H9 (cell line): Measurements from ENCODE around the gene MTARC1. TPM values are rescaled to one million over a fixed set of nuclear protein-coding genes. Genes with fewer than 3 reads are reported as not detected.

Experiments used
- DNase-seq: peaks from one replicate; pipeline ENCODE4 v3.0.0-alpha.2; 2017
- H2AFZ ChIP-seq: one replicate; pipeline ENCODE4 v1.6.1; 2013; ENCODE audit warnings: mild to moderate bottlenecking, low read length, control low read depth, moderate library complexity
- H2AK5ac ChIP-seq: 2 replicates; pipeline ENCODE4 v1.6.1; 2013; ENCODE audit warnings: low read length, control low read depth, mixed read lengths; ENCODE audit not compliant: insufficient read length
- H2BK120ac ChIP-seq: one replicate; pipeline ENCODE4 v1.6.1; 2013; ENCODE audit warnings: low read depth, mild to moderate bottlenecking, low read length, control low read depth, inconsistent platforms; ENCODE audit not compliant: poor library complexity, severe bottlenecking
- H2BK12ac ChIP-seq: 2 replicates; pipeline ENCODE4 v1.6.1; 2013; ENCODE audit warnings: low read length, control low read depth, mixed read lengths, low read depth; ENCODE audit not compliant: insufficient read length
- H2BK15ac ChIP-seq: 2 replicates; pipeline ENCODE4 v1.6.1; 2013; ENCODE audit warnings: low read depth, low read length, control low read depth
- H2BK20ac ChIP-seq: one replicate; pipeline ENCODE4 v1.6.1; 2013; ENCODE audit warnings: low read depth, mild to moderate bottlenecking, low read length, control low read depth, inconsistent platforms; ENCODE audit not compliant: poor library complexity, severe bottlenecking
- H2BK5ac ChIP-seq: 2 replicates; pipeline ENCODE4 v1.6.1; 2013; ENCODE audit warnings: low read length, control low read depth, mixed read lengths; ENCODE audit not compliant: insufficient read length
- H3K14ac ChIP-seq: 2 replicates; pipeline ENCODE4 v1.6.1; 2013; ENCODE audit warnings: low read length, control low read depth; ENCODE audit not compliant: insufficient read depth
- H3K18ac ChIP-seq: 2 replicates; pipeline ENCODE4 v1.6.1; 2013; ENCODE audit warnings: low read depth, mild to moderate bottlenecking, mixed read lengths, low read length, control low read depth; ENCODE audit not compliant: insufficient read length
- H3K23ac ChIP-seq: 2 replicates; pipeline ENCODE4 v1.6.1; 2013; ENCODE audit warnings: low read length, control low read depth, mixed read lengths, low read depth; ENCODE audit not compliant: insufficient read length
- H3K23me2 ChIP-seq: 2 replicates; pipeline ENCODE4 v1.6.1; 2013; ENCODE audit warnings: low read depth, mild to moderate bottlenecking, mixed read lengths, low read length, control low read depth; ENCODE audit not compliant: insufficient read length, poor library complexity, severe bottlenecking
- H3K27ac ChIP-seq: 2 replicates; pipeline ENCODE4 v1.5.1; 2013; ENCODE audit warnings: low read length, control low read depth, mixed read lengths, low read depth; ENCODE audit not compliant: insufficient read length
- H3K27me3 ChIP-seq: 2 replicates; pipeline ENCODE4 v1.6.1; 2013; ENCODE audit warnings: low read length, control low read depth, inconsistent platforms; ENCODE audit not compliant: insufficient read depth
- H3K4ac ChIP-seq: 2 replicates; pipeline ENCODE4 v1.6.1; 2013; ENCODE audit warnings: low read depth, mild to moderate bottlenecking, control low read depth, inconsistent platforms, low read length, moderate library complexity
- H3K4me1 ChIP-seq: 2 replicates; pipeline ENCODE4 v1.6.1; 2013; ENCODE audit warnings: low read length, control low read depth, inconsistent platforms; ENCODE audit not compliant: insufficient read depth
- H3K4me2 ChIP-seq: 2 replicates; pipeline ENCODE4 v1.6.1; 2013; ENCODE audit warnings: low read length, control low read depth, mixed read lengths; ENCODE audit not compliant: insufficient read length, insufficient read depth
- H3K56ac ChIP-seq: 2 replicates; pipeline ENCODE4 v1.6.1; 2013; ENCODE audit warnings: low read depth, mild to moderate bottlenecking, mixed read lengths, low read length, control low read depth; ENCODE audit not compliant: insufficient read length
- H3K79me1 ChIP-seq: 2 replicates; pipeline ENCODE4 v1.6.1; 2013; ENCODE audit warnings: low read depth, mild to moderate bottlenecking, moderate library complexity, low read length, control low read depth, inconsistent platforms; ENCODE audit not compliant: insufficient read depth, poor library complexity, severe bottlenecking
- H3K79me2 ChIP-seq: 2 replicates; pipeline ENCODE4 v1.6.1; 2013; ENCODE audit warnings: low read length, control low read depth, inconsistent platforms; ENCODE audit not compliant: insufficient read depth
- H3K9ac ChIP-seq: 2 replicates; pipeline ENCODE4 v1.6.1; 2013; ENCODE audit warnings: low read length, control low read depth, mixed read lengths; ENCODE audit not compliant: insufficient read length; ENCODE audit errors: extremely low read depth
- H3K9me3 ChIP-seq: one replicate; pipeline ENCODE4 v1.6.1; 2013; ENCODE audit warnings: low read depth, low read length, inconsistent platforms; ENCODE audit not compliant: control insufficient read depth
- H3T11ph ChIP-seq: one replicate; pipeline ENCODE4 v1.6.1; 2013; ENCODE audit warnings: mild to moderate bottlenecking, low read length, control low read depth, inconsistent platforms
- H4K20me1 ChIP-seq: one replicate; pipeline ENCODE4 v1.6.1; 2013; ENCODE audit not compliant: control insufficient read depth, insufficient read length, insufficient read depth
- H4K5ac ChIP-seq: 2 replicates; pipeline ENCODE4 v1.6.1; 2013; ENCODE audit warnings: low read depth, mild to moderate bottlenecking, mixed read lengths, low read length, control low read depth; ENCODE audit not compliant: insufficient read length
- H4K8ac ChIP-seq: replicated peaks from 2 replicates; pipeline ENCODE4 v1.6.1; 2013; ENCODE audit warnings: low read length, control low read depth, mixed read lengths, low read depth; ENCODE audit not compliant: insufficient read length
- H4K91ac ChIP-seq: 2 replicates; pipeline ENCODE4 v1.6.1; 2013; ENCODE audit warnings: low read depth, mild to moderate bottlenecking, moderate library complexity, mixed read lengths, low read length, control low read depth; ENCODE audit not compliant: insufficient read length
- H3K27ac Mint-ChIP-seq, 3 experiments: 2 replicates in 2 of 3; 3 replicates in 1 of 3; pipeline ENCODE4 v1.8.0; 2020 to 2021; ENCODE audit warnings: mixed read lengths in 3 of 3, mild to moderate bottlenecking in 1 of 3, moderate library complexity in 1 of 3
- H3K27me3 Mint-ChIP-seq: 2 replicates; pipeline ENCODE4 v1.8.0; 2021; ENCODE audit warnings: low read depth, mild to moderate bottlenecking, moderate library complexity, mixed read lengths
- H3K36me3 Mint-ChIP-seq, 3 experiments: 2 replicates in 2 of 3; 3 replicates in 1 of 3; pipeline ENCODE4 v1.8.0; 2020 to 2021; ENCODE audit warnings: low read depth in 3 of 3, mixed read lengths in 3 of 3; ENCODE audit not compliant: insufficient read depth in 1 of 3
- H3K4me1 Mint-ChIP-seq, 2 experiments: 2 replicates each; pipeline ENCODE4 v1.8.0; 2020; ENCODE audit warnings: mixed read lengths in 2 of 2
- H3K4me3 Mint-ChIP-seq, 2 experiments: 2 replicates in 1 of 2; 3 replicates in 1 of 2; pipeline ENCODE4 v1.8.0; 2020 to 2021; ENCODE audit warnings: mild to moderate bottlenecking in 2 of 2, mixed read lengths in 2 of 2, moderate library complexity in 1 of 2
- H3K9me3 Mint-ChIP-seq, 2 experiments: 2 replicates in 1 of 2; 3 replicates in 1 of 2; pipeline ENCODE4 v1.8.0; 2020; ENCODE audit warnings: mild to moderate bottlenecking in 2 of 2, mixed read lengths in 2 of 2, moderate library complexity in 1 of 2
- WGBS: extraction: QIAGEN DNeasy Blood & Tissue Kit; methylation state at CpG from one replicate; pipeline ENCODE4 v1.1.7; 2013; ENCODE audit warnings: missing lambda C conversion rate, low lambda C conversion rate, mixed read lengths; ENCODE audit not compliant: insufficient read length; ENCODE audit errors: extremely low coverage; 5-methylcytosine and 5-hydroxymethylcytosine counted together
- total RNA-seq: library from RNA; stranded (reverse); gene quantifications from 2 replicates; pipeline ENCODE4 v1.2.1, GENCODE V29; 2021
- TF ChIP-seq, protein P1 (sequence below): fragments of 200-600 bp; sonication (generic); conservative IDR thresholded peaks from 3 replicates; pipeline ENCODE4 v1.8.0; 2021; ENCODE audit warnings: antibody characterized with exemption, mild to moderate bottlenecking

Gene MTARC1
- total RNA-seq, 1 experiment from 2014 or later = 33.7 TPM

- no peak for DNase-seq
- Histone ChIP-seq H3K23me2 (no peaks in the 10 kb centered on the region), H2BK12ac (no peak overlapping the region), H2AK5ac (no peak overlapping the region), H3K23ac (no peak overlapping the region), H2BK5ac (no peak overlapping the region), H3K9me3 (no peaks in the 10 kb centered on the region), H3K4ac (no peak overlapping the region), H2BK15ac (no peak overlapping the region), H3K4me2 (no peak overlapping the region), H2BK120ac (no peak overlapping the region), H3K79me2 (no peaks in the 10 kb centered on the region), H4K20me1 (peaks cover 2% of the 10 kb centered on the region), H3T11ph (no peak overlapping the region), H3K27ac (no peak overlapping the region), H2BK20ac (no peak overlapping the region), H3K27me3 (no peaks in the 10 kb centered on the region), H4K91ac (no peak overlapping the region), H3K56ac (no peak overlapping the region), H4K8ac (no peak overlapping the region), H2AFZ (no peak overlapping the region), H3K79me1 (no peaks in the 10 kb centered on the region), H4K5ac (no peak overlapping the region), H3K4me1 (no peaks in the 10 kb centered on the region; the same call in 1 of the 2 replicates), H3K9ac (no peak overlapping the region), H3K18ac (no peak overlapping the region), H3K14ac (no peak overlapping the region)
- Mint-ChIP-seq H3K36me3 (no peaks in the 10 kb centered on the region), H3K4me1 (peaks cover 7 to 11% of the 10 kb centered on the region in 2 experiments), H3K27me3 (no peaks in the 10 kb centered on the region; the same call in none of the 2 replicates), H3K27ac (no peak overlapping the region), H3K4me3 (no peak overlapping the region), H3K9me3 (no peaks in the 10 kb centered on the region)
- TF ChIP-seq, protein P1, sequence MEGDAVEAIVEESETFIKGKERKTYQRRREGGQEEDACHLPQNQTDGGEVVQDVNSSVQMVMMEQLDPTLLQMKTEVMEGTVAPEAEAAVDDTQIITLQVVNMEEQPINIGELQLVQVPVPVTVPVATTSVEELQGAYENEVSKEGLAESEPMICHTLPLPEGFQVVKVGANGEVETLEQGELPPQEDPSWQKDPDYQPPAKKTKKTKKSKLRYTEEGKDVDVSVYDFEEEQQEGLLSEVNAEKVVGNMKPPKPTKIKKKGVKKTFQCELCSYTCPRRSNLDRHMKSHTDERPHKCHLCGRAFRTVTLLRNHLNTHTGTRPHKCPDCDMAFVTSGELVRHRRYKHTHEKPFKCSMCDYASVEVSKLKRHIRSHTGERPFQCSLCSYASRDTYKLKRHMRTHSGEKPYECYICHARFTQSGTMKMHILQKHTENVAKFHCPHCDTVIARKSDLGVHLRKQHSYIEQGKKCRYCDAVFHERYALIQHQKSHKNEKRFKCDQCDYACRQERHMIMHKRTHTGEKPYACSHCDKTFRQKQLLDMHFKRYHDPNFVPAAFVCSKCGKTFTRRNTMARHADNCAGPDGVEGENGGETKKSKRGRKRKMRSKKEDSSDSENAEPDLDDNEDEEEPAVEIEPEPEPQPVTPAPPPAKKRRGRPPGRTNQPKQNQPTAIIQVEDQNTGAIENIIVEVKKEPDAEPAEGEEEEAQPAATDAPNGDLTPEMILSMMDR = no peak
- no CpG with 5 or more reads among the region's 4 CpGs for WGBS
Observed at GRCh38 chr1:220828950-220829586, 42.4 kb downstream of the MTARC1 start.
